HG02852 (cell line): Measurements from ENCODE around the gene SLC25A12.
"Not testable (repeated sequence)": the region's sequence is repeated elsewhere in the genome, so short reads cannot be mapped to it uniquely, and the experiment has no call there.

Source experiments
- ATAC-seq: cut with Tn5 transposase; IDR thresholded peaks from one replicate; pipeline ENCODE4 v1.9.1; 2021; ENCODE audit warnings: mild to moderate bottlenecking, moderate library complexity; ENCODE audit not compliant: unreplicated experiment

Gene SLC25A12

GRCh38 chr2:171830039-171830438 lies 64.0 kb downstream of the SLC25A12 start:
- no peak for ATAC-seq

GRCh38 chr2:171824086-171824485 lies 70.0 kb downstream of the SLC25A12 start:
- ATAC-seq: no peak

- ATAC-seq: no peak
Observed at GRCh38 chr2:171822525-171823322, 71.3 kb downstream of the SLC25A12 start.

- ATAC-seq: no peak
Observed at GRCh38 chr2:171819453-171819852, 74.6 kb downstream of the SLC25A12 start.

- no peak for ATAC-seq
Observed at GRCh38 chr2:171814883-171815282, 79.2 kb downstream of the SLC25A12 start.

- ATAC-seq: no peak
Observed at GRCh38 chr2:171814174-171814573, 79.9 kb downstream of the SLC25A12 start.

GRCh38 chr2:171813729-171814128 lies 80.3 kb downstream of the SLC25A12 start:
- ATAC-seq: no peak

- no peak for ATAC-seq
Observed at GRCh38 chr2:171813126-171813525, 80.9 kb downstream of the SLC25A12 start.

GRCh38 chr2:171811245-171811628 lies 82.8 kb downstream of the SLC25A12 start:
- ATAC-seq: no peak

- ATAC-seq: no peak
Observed at GRCh38 chr2:171810422-171811244, 83.4 kb downstream of the SLC25A12 start.

- not testable (repeated sequence) for ATAC-seq
Observed at GRCh38 chr2:171808885-171809284, 85.2 kb downstream of the SLC25A12 start.

- ATAC-seq: no peak
Observed at GRCh38 chr2:171807831-171808393, 86.1 kb downstream of the SLC25A12 start.

- ATAC-seq: no peak
Observed at GRCh38 chr2:171807119-171807518, 86.9 kb downstream of the SLC25A12 start.

- no peak for ATAC-seq
Observed at GRCh38 chr2:171804456-171804855, 89.6 kb downstream of the SLC25A12 start.

- no peak for ATAC-seq
Observed at GRCh38 chr2:171803757-171804156, 90.3 kb downstream of the SLC25A12 start.

- ATAC-seq: no peak
Observed at GRCh38 chr2:171800639-171801038, 93.4 kb downstream of the SLC25A12 start.

- ATAC-seq: no peak
Observed at GRCh38 chr2:171798156-171798820, 95.8 kb downstream of the SLC25A12 start.

GRCh38 chr2:171794918-171795317 lies 99.1 kb downstream of the SLC25A12 start:
- no peak for ATAC-seq

GRCh38 chr2:171793691-171794678 lies 100.1 kb downstream of the SLC25A12 start:
- no peak for ATAC-seq
